ENCODE results near the gene PVRIG. TPM values are rescaled to one million over a fixed set of nuclear protein-coding genes. Genes with fewer than 3 reads are reported as not detected.
A peak's percentile ranks its signal among the peaks of the same experiment; 100 is the strongest.
"Not testable (repeated sequence)": the region's sequence is repeated elsewhere in the genome, so short reads cannot be mapped to it uniquely, and the experiment has no call there.

The PVRIG gene
- total RNA-seq, 1 experiment from 2014 or later = 1.1 TPM

- Histone ChIP-seq H3F3A (ENCODE audit: insufficient read depth, low read depth) (peaks cover 3% of the 10 kb centered on the region; the same call in 1 of the 2 replicates), H3K9me2 (ENCODE audit: insufficient read depth) (no peaks in the 10 kb centered on the region), H4K20me1 (ENCODE audit: insufficient read depth) (no peaks in the 10 kb centered on the region), H3K4me2 (no peak overlapping the region), H3K27me3 (ENCODE audit: insufficient read depth, low read depth) (no peaks in the 10 kb centered on the region), H3K4me1 (replicated peaks; ENCODE audit: insufficient read depth) (peaks cover 11% of the 10 kb centered on the region), H2AFZ (no peak overlapping the region), H3K36me3 (ENCODE audit: low read depth) (no peaks in the 10 kb centered on the region), H3K9me3 (ENCODE audit: insufficient read depth, low read depth) (no peaks in the 10 kb centered on the region), H3K4me3 (no peak overlapping the region), H3K27ac (no peak overlapping the region), H3K79me2 (ENCODE audit: low read depth) (no peaks in the 10 kb centered on the region)
- CTCF ChIA-PET = no interaction called here
- DNase-seq = no peak
- intact Hi-C loops (cut with micrococcal nuclease; ENCODE audit: unreplicated experiment) = no loop called here
- TF ChIP-seq CTCF (conservative IDR thresholded peaks at IDR 0.05) (no peak), EZH2 (IDR thresholded peaks at IDR 0.05; ENCODE audit: low read depth) (no peak)
- no TSS peak for BruUV-seq (replicated peaks)
- POLR2A ChIA-PET (ENCODE audit: unreplicated experiment) = interaction anchor here (0.7 kb wide), 1 partner anchor 94 kb away, joined by 7 read pairs; no protein-coding TSS in a partner anchor
Measured at GRCh38 chr7:100211342-100211780, 8.4 kb upstream of the PVRIG start.

GRCh38 chr7:100212631-100213286 lies 7.0 kb upstream of the PVRIG start:
- TF ChIP-seq CTCF (conservative IDR thresholded peaks at IDR 0.05) (no peak), EZH2 (IDR thresholded peaks at IDR 0.05; ENCODE audit: low read depth) (no peak)
- H4K20me1 ChIP-seq (ENCODE audit: insufficient read depth) = no peaks in the 10 kb centered on the region
- peaks cover 3% of the 10 kb centered on the region; the same call in 1 of the 2 replicates for H3F3A ChIP-seq (ENCODE audit: insufficient read depth, low read depth)
- H3K4me1 ChIP-seq (replicated peaks; ENCODE audit: insufficient read depth) = peaks cover 11% of the 10 kb centered on the region
- no peaks in the 10 kb centered on the region for H3K9me3 ChIP-seq (ENCODE audit: insufficient read depth, low read depth)
- intact Hi-C loops (cut with micrococcal nuclease; ENCODE audit: unreplicated experiment) = no loop called here
- no TSS peak for BruUV-seq (replicated peaks)
- ChIA-PET POLR2A (ENCODE audit: unreplicated experiment) (no interaction called here), CTCF (no interaction called here)
- no peak overlapping the region for H3K4me3 ChIP-seq
- no peaks in the 10 kb centered on the region for H3K36me3 ChIP-seq (ENCODE audit: low read depth)
- no peaks in the 10 kb centered on the region for H3K79me2 ChIP-seq (ENCODE audit: low read depth)
- no peak overlapping the region for H3K27ac ChIP-seq
- DNase-seq = no peak
- no peak overlapping the region for H2AFZ ChIP-seq
- H3K9me2 ChIP-seq (ENCODE audit: insufficient read depth) = no peaks in the 10 kb centered on the region
- H3K27me3 ChIP-seq (ENCODE audit: insufficient read depth, low read depth) = no peaks in the 10 kb centered on the region
- H3K4me2 ChIP-seq = no peak overlapping the region

GRCh38 chr7:100213672-100214071 lies 6.1 kb upstream of the PVRIG start:
- Histone ChIP-seq H3K79me2 (ENCODE audit: low read depth) (no peaks in the 10 kb centered on the region), H3K9me2 (ENCODE audit: insufficient read depth) (no peaks in the 10 kb centered on the region), H3K27ac (peak overlapping the region; percentile 12; the same call in 1 of the 2 replicates), H3F3A (ENCODE audit: insufficient read depth, low read depth) (peaks cover 3% of the 10 kb centered on the region; the same call in 1 of the 2 replicates), H3K9me3 (ENCODE audit: insufficient read depth, low read depth) (no peaks in the 10 kb centered on the region), H3K4me1 (replicated peaks; ENCODE audit: insufficient read depth) (peaks cover 11% of the 10 kb centered on the region), H4K20me1 (ENCODE audit: insufficient read depth) (no peaks in the 10 kb centered on the region), H2AFZ (no peak overlapping the region), H3K4me3 (no peak overlapping the region), H3K36me3 (ENCODE audit: low read depth) (no peaks in the 10 kb centered on the region), H3K27me3 (ENCODE audit: insufficient read depth, low read depth) (no peaks in the 10 kb centered on the region), H3K4me2 (no peak overlapping the region)
- POLR2A ChIA-PET (ENCODE audit: unreplicated experiment) = interaction anchor here (0.6 kb wide), 1 partner anchor 65 kb away, joined by 3 read pairs; the partner anchor contains the start of gene LAMTOR4
- CTCF ChIA-PET = no interaction called here
- DNase-seq = no peak
- BruUV-seq (replicated peaks) = no TSS peak
- TF ChIP-seq CTCF (conservative IDR thresholded peaks at IDR 0.05) (no peak), EZH2 (IDR thresholded peaks at IDR 0.05; ENCODE audit: low read depth) (no peak)
- intact Hi-C loops (cut with micrococcal nuclease; ENCODE audit: unreplicated experiment) = loop anchor here (2.0 kb wide), 1 partner anchor 81 kb away; no protein-coding TSS in a partner anchor

- peak overlapping the region; percentile 12; the same call in 1 of the 2 replicates for H3K27ac ChIP-seq
- H4K20me1 ChIP-seq (ENCODE audit: insufficient read depth); BruUV-seq (replicated peaks); POLR2A ChIA-PET (ENCODE audit: unreplicated experiment); H3K27me3 ChIP-seq (ENCODE audit: insufficient read depth, low read depth); H3K9me3 ChIP-seq (ENCODE audit: insufficient read depth, low read depth); CTCF ChIA-PET; H2AFZ ChIP-seq; H3K79me2 ChIP-seq (ENCODE audit: low read depth); H3K4me2 ChIP-seq; H3K9me2 ChIP-seq (ENCODE audit: insufficient read depth); H3K4me3 ChIP-seq; H3K36me3 ChIP-seq (ENCODE audit: low read depth); H3F3A ChIP-seq (ENCODE audit: insufficient read depth, low read depth): not testable (repeated sequence)
- peaks cover 11% of the 10 kb centered on the region for H3K4me1 ChIP-seq (replicated peaks; ENCODE audit: insufficient read depth)
- intact Hi-C loops (cut with micrococcal nuclease; ENCODE audit: unreplicated experiment) = loop anchor here (2.0 kb wide), 1 partner anchor 82 kb away; no protein-coding TSS in a partner anchor
- DNase-seq = peak; percentile 42 to 77
Measured at GRCh38 chr7:100214356-100214755, 5.4 kb upstream of the PVRIG start.

Data from PC-9 (cell line).